Stimulated activated CD8-positive, alpha-beta memory T cell treated with anti-CD3 and anti-CD28 coated beads, Interleukin-4, amount 100 ng/mL, for 4 hours (primary cell): ENCODE measurements around the gene MYH3.

Experiments
- DNase-seq, 2 donors: peaks; one replicate each; pipeline ENCODE4 v3.0.0-alpha.2; 2020; ENCODE audit warnings: low read depth in 2 of 2, low spot score in 1 of 2

The MYH3 gene

GRCh38 chr17:10649602-10650001 lies 7.5 kb downstream of the MYH3 start:
- no peak for DNase-seq

- no peak for DNase-seq
These were observed 8.2 kb downstream of the MYH3 start for GRCh38 chr17:10648956-10649355.

- no peak for DNase-seq
These were observed 8.7 kb downstream of the MYH3 start for GRCh38 chr17:10648381-10648780.

GRCh38 chr17:10646392-10646990 lies 10.6 kb downstream of the MYH3 start:
- peak; percentile 52 to 56 for DNase-seq

GRCh38 chr17:10640475-10640874 lies 16.6 kb downstream of the MYH3 start:
- no peak for DNase-seq

GRCh38 chr17:10638151-10638550 lies 19.0 kb downstream of the MYH3 start:
- DNase-seq, result no peak

GRCh38 chr17:10635290-10635689 lies 21.8 kb downstream of the MYH3 start:
- DNase-seq, result no peak

GRCh38 chr17:10633738-10634379 lies 23.2 kb downstream of the MYH3 start:
- DNase-seq, result no peak

- no peak for DNase-seq
These were observed 25.4 kb downstream of the MYH3 start for GRCh38 chr17:10631701-10632100.

- no peak for DNase-seq
These were observed 25.9 kb downstream of the MYH3 start for GRCh38 chr17:10631048-10631700.

GRCh38 chr17:10629706-10630105 lies 27.4 kb downstream of the MYH3 start:
- no peak for DNase-seq

GRCh38 chr17:10628756-10629155 lies 28.4 kb downstream of the MYH3 start:
- no peak for DNase-seq

- DNase-seq, result no peak
These were observed 30.7 kb downstream of the MYH3 start for GRCh38 chr17:10626390-10626789.

- DNase-seq, result no peak
These were observed 32.1 kb downstream of the MYH3 start for GRCh38 chr17:10624969-10625368.

- DNase-seq, result no peak
These were observed 33.3 kb downstream of the MYH3 start for GRCh38 chr17:10623737-10624338.

GRCh38 chr17:10622617-10623485 lies 34.3 kb downstream of the MYH3 start:
- no peak for DNase-seq

GRCh38 chr17:10621397-10621796 lies 35.7 kb downstream of the MYH3 start:
- no peak for DNase-seq

- DNase-seq, result no peak
These were observed 36.3 kb downstream of the MYH3 start for GRCh38 chr17:10620823-10621222.

GRCh38 chr17:10618202-10618635 lies 38.9 kb downstream of the MYH3 start:
- peak; percentile 7 to 12 for DNase-seq

- no peak for DNase-seq
These were observed 40.0 kb downstream of the MYH3 start for GRCh38 chr17:10617120-10617505.

GRCh38 chr17:10616502-10617119 lies 40.5 kb downstream of the MYH3 start:
- peak; percentile 15 to 54 for DNase-seq
